Stimulated activated CD4-positive, alpha-beta T cell treated with anti-CD3 and anti-CD28 coated beads, Interleukin-1b, Interleukin-23, amount 100 ng/mL, for 4 hours (primary cell): ENCODE results near the gene ZDHHC14.
"Not testable (repeated sequence)": the region's sequence is repeated elsewhere in the genome, so short reads cannot be mapped to it uniquely, and the experiment has no call there.

Experiments
- DNase-seq, 2 donors: peaks; one replicate each; pipeline ENCODE4 v3.0.0-alpha.2; 2020; ENCODE audit warnings: low read depth in 2 of 2

The ZDHHC14 gene

GRCh38 chr6:157464653-157465535 lies 83.9 kb downstream of the ZDHHC14 start:
- DNase-seq, result no peak

- DNase-seq, result no peak
Measured at GRCh38 chr6:157466342-157466648, 85.3 kb downstream of the ZDHHC14 start.

GRCh38 chr6:157467339-157467738 lies 86.3 kb downstream of the ZDHHC14 start:
- not testable (repeated sequence) for DNase-seq

- no peak for DNase-seq
Measured at GRCh38 chr6:157468054-157468453, 87.1 kb downstream of the ZDHHC14 start.

- DNase-seq, result no peak
Measured at GRCh38 chr6:157468574-157468973, 87.6 kb downstream of the ZDHHC14 start.

- DNase-seq, result no peak
Measured at GRCh38 chr6:157469378-157469777, 88.4 kb downstream of the ZDHHC14 start.

- DNase-seq, result no peak
Measured at GRCh38 chr6:157471077-157471686, 90.2 kb downstream of the ZDHHC14 start.

- no peak for DNase-seq
Measured at GRCh38 chr6:157471895-157472686, 91.1 kb downstream of the ZDHHC14 start.

- no peak for DNase-seq
Measured at GRCh38 chr6:157476797-157477196, 95.8 kb downstream of the ZDHHC14 start.

GRCh38 chr6:157478926-157479325 lies 97.9 kb downstream of the ZDHHC14 start:
- DNase-seq, result no peak

GRCh38 chr6:157479464-157480303 lies 98.7 kb downstream of the ZDHHC14 start:
- no peak for DNase-seq

- DNase-seq, result no peak
Measured at GRCh38 chr6:157481189-157481864, 100.3 kb downstream of the ZDHHC14 start.

GRCh38 chr6:157481865-157482249 lies 100.9 kb downstream of the ZDHHC14 start:
- no peak for DNase-seq

- DNase-seq, result no peak
Measured at GRCh38 chr6:157483770-157484169, 102.8 kb downstream of the ZDHHC14 start.

- no peak for DNase-seq
Measured at GRCh38 chr6:157484181-157484580, 103.2 kb downstream of the ZDHHC14 start.

- no peak for DNase-seq
Measured at GRCh38 chr6:157486572-157486971, 105.6 kb downstream of the ZDHHC14 start.

- no peak for DNase-seq
Measured at GRCh38 chr6:157487110-157487773, 106.3 kb downstream of the ZDHHC14 start.

GRCh38 chr6:157488058-157488457 lies 107.1 kb downstream of the ZDHHC14 start:
- DNase-seq, result no peak

- no peak for DNase-seq
Measured at GRCh38 chr6:157488716-157489118, 107.7 kb downstream of the ZDHHC14 start.

- no peak for DNase-seq
Measured at GRCh38 chr6:157490611-157491269, 109.8 kb downstream of the ZDHHC14 start.
